Measurements from ENCODE around the gene ASIP.

- TF ChIP-seq, protein P1, sequence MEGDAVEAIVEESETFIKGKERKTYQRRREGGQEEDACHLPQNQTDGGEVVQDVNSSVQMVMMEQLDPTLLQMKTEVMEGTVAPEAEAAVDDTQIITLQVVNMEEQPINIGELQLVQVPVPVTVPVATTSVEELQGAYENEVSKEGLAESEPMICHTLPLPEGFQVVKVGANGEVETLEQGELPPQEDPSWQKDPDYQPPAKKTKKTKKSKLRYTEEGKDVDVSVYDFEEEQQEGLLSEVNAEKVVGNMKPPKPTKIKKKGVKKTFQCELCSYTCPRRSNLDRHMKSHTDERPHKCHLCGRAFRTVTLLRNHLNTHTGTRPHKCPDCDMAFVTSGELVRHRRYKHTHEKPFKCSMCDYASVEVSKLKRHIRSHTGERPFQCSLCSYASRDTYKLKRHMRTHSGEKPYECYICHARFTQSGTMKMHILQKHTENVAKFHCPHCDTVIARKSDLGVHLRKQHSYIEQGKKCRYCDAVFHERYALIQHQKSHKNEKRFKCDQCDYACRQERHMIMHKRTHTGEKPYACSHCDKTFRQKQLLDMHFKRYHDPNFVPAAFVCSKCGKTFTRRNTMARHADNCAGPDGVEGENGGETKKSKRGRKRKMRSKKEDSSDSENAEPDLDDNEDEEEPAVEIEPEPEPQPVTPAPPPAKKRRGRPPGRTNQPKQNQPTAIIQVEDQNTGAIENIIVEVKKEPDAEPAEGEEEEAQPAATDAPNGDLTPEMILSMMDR (IDR thresholded peaks at IDR 0.05; ENCODE audit: low read depth, low read length, missing input control) = no peak
- TF ChIP-seq GABPA (IDR thresholded peaks at IDR 0.05 in 1 of 2, conservative IDR thresholded peaks at IDR 0.05 in 1 of 2) (no peak), MAX (IDR thresholded peaks at IDR 0.05) (no peak), JUND (IDR thresholded peaks at IDR 0.05) (no peak), EGR1 (IDR thresholded peaks at IDR 0.05; ENCODE audit: low read depth in 2 of 2) (no peak), SP1 (IDR thresholded peaks at IDR 0.05) (no peak), YY1 (IDR thresholded peaks at IDR 0.05) (no peak), RAD21 (IDR thresholded peaks at IDR 0.05) (no peak)
- TF ChIP-seq, protein P2, sequence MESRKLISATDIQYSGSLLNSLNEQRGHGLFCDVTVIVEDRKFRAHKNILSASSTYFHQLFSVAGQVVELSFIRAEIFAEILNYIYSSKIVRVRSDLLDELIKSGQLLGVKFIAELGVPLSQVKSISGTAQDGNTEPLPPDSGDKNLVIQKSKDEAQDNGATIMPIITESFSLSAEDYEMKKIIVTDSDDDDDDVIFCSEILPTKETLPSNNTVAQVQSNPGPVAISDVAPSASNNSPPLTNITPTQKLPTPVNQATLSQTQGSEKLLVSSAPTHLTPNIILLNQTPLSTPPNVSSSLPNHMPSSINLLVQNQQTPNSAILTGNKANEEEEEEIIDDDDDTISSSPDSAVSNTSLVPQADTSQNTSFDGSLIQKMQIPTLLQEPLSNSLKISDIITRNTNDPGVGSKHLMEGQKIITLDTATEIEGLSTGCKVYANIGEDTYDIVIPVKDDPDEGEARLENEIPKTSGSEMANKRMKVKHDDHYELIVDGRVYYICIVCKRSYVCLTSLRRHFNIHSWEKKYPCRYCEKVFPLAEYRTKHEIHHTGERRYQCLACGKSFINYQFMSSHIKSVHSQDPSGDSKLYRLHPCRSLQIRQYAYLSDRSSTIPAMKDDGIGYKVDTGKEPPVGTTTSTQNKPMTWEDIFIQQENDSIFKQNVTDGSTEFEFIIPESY (IDR thresholded peaks at IDR 0.05) = no peak
- TF ChIP-seq, protein P3, sequence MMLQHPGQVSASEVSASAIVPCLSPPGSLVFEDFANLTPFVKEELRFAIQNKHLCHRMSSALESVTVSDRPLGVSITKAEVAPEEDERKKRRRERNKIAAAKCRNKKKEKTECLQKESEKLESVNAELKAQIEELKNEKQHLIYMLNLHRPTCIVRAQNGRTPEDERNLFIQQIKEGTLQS (IDR thresholded peaks at IDR 0.05) = no peak
- TF ChIP-seq, protein P4, sequence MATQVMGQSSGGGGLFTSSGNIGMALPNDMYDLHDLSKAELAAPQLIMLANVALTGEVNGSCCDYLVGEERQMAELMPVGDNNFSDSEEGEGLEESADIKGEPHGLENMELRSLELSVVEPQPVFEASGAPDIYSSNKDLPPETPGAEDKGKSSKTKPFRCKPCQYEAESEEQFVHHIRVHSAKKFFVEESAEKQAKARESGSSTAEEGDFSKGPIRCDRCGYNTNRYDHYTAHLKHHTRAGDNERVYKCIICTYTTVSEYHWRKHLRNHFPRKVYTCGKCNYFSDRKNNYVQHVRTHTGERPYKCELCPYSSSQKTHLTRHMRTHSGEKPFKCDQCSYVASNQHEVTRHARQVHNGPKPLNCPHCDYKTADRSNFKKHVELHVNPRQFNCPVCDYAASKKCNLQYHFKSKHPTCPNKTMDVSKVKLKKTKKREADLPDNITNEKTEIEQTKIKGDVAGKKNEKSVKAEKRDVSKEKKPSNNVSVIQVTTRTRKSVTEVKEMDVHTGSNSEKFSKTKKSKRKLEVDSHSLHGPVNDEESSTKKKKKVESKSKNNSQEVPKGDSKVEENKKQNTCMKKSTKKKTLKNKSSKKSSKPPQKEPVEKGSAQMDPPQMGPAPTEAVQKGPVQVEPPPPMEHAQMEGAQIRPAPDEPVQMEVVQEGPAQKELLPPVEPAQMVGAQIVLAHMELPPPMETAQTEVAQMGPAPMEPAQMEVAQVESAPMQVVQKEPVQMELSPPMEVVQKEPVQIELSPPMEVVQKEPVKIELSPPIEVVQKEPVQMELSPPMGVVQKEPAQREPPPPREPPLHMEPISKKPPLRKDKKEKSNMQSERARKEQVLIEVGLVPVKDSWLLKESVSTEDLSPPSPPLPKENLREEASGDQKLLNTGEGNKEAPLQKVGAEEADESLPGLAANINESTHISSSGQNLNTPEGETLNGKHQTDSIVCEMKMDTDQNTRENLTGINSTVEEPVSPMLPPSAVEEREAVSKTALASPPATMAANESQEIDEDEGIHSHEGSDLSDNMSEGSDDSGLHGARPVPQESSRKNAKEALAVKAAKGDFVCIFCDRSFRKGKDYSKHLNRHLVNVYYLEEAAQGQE (IDR thresholded peaks at IDR 0.05) = no peak
These were observed 42.6 kb downstream of the ASIP start for GRCh38 chr20:34283844-34284243.
